Measurements from ENCODE around the gene PTTG1.

PTTG1 gene

GRCh38 chr5:160473681-160474080 lies 52.0 kb downstream of the PTTG1 start:
- no peak for DNase-seq (ENCODE audit: low read depth)

- no peak for DNase-seq (ENCODE audit: low read depth)
Measured at GRCh38 chr5:160474084-160474483, 52.4 kb downstream of the PTTG1 start.

GRCh38 chr5:160475864-160476438 lies 54.3 kb downstream of the PTTG1 start:
- DNase-seq (ENCODE audit: low read depth) = no peak

- DNase-seq (ENCODE audit: low read depth) = no peak
Measured at GRCh38 chr5:160477266-160477970, 55.8 kb downstream of the PTTG1 start.

- no peak for DNase-seq (ENCODE audit: low read depth)
Measured at GRCh38 chr5:160478163-160478562, 56.5 kb downstream of the PTTG1 start.
